Activated effector memory CD4-positive, alpha-beta T cell treated with anti-CD3 and anti-CD28 coated beads, Interleukin-2, amount 50 U/mL, for 16 hours (primary cell): ENCODE results near the gene GPR155.
"Not testable (repeated sequence)": the region's sequence is repeated elsewhere in the genome, so short reads cannot be mapped to it uniquely, and the experiment has no call there.

ENCODE experiments used
- DNase-seq: peaks from one replicate; pipeline ENCODE4 v3.0.0-alpha.2; 2020

Gene GPR155

GRCh38 chr2:174431902-174432301, 54.9 kb downstream of the GPR155 start:
- no peak for DNase-seq

GRCh38 chr2:174430066-174430465, 56.8 kb downstream of the GPR155 start:
- no peak for DNase-seq

- no peak for DNase-seq
Measured at GRCh38 chr2:174428214-174428613, 58.6 kb downstream of the GPR155 start.

GRCh38 chr2:174412256-174412655, 74.6 kb downstream of the GPR155 start:
- no peak for DNase-seq

GRCh38 chr2:174410039-174410438, 76.8 kb downstream of the GPR155 start:
- not testable (repeated sequence) for DNase-seq

- DNase-seq, result no peak
Measured at GRCh38 chr2:174403628-174404027, 83.2 kb downstream of the GPR155 start.

GRCh38 chr2:174400853-174401252, 86.0 kb downstream of the GPR155 start:
- DNase-seq, result no peak

- DNase-seq, result no peak
Measured at GRCh38 chr2:174399171-174399570, 87.7 kb downstream of the GPR155 start.

GRCh38 chr2:174397773-174398172, 89.1 kb downstream of the GPR155 start:
- no peak for DNase-seq

GRCh38 chr2:174395969-174396630, 90.7 kb downstream of the GPR155 start:
- peak; percentile 64 for DNase-seq

GRCh38 chr2:174395284-174395968, 91.4 kb downstream of the GPR155 start, which contains the start of gene SCRN3:
Gene SCRN3 (plus strand): TSS chr2:174395730. CDS start chr2:174398284, 2,554 bp downstream.
- DNase-seq, result peak; percentile 92

GRCh38 chr2:174392706-174393105, 94.1 kb downstream of the GPR155 start:
- no peak for DNase-seq

- not testable (repeated sequence) for DNase-seq
Measured at GRCh38 chr2:174390303-174390702, 96.5 kb downstream of the GPR155 start.

GRCh38 chr2:174389542-174389941, 97.3 kb downstream of the GPR155 start:
- no peak for DNase-seq

GRCh38 chr2:174388706-174389105, 98.1 kb downstream of the GPR155 start:
- not testable (repeated sequence) for DNase-seq

- no peak for DNase-seq
Measured at GRCh38 chr2:174385201-174385600, 101.6 kb downstream of the GPR155 start.

- DNase-seq, result no peak
Measured at GRCh38 chr2:174383796-174384195, 103.0 kb downstream of the GPR155 start.
